ENCODE data around the gene CYB561D2. TPM values are rescaled to one million over a fixed set of nuclear protein-coding genes. Genes with fewer than 3 reads are reported as not detected.

The CYB561D2 gene
- total and polyA plus RNA-seq, 2 of the 13 experiments (the other 11 are each of a cell fraction or from before 2014, with no cell fraction given): 11.1 to 17.2 TPM

GRCh38 chr3:50324351-50325112, 26.1 kb upstream of the CYB561D2 start (continued):
- no peak for TF ChIP-seq POGK (CRISPR knock-in tag; conservative IDR thresholded peaks at IDR 0.05)
- TF ChIP-seq ZNF329 (CRISPR knock-in tag; IDR thresholded peaks at IDR 0.05; ENCODE audit: low read depth): no peak
- no peak for TF ChIP-seq ZNF549 (CRISPR knock-in tag; IDR thresholded peaks at IDR 0.05)
- TF ChIP-seq BRD4 (CRISPR knock-in tag; IDR thresholded peaks at IDR 0.05): no peak
- TF ChIP-seq LBX2 (CRISPR knock-in tag; IDR thresholded peaks at IDR 0.05; ENCODE audit: borderline replicate concordance): no peak
- TF ChIP-seq MLLT10 (CRISPR knock-in tag; IDR thresholded peaks at IDR 0.05): no peak
- TF ChIP-seq SMAD3 (CRISPR knock-in tag; IDR thresholded peaks at IDR 0.05): peak; percentile 76
- TF ChIP-seq ZNF777 (CRISPR knock-in tag; IDR thresholded peaks at IDR 0.05): no peak
- no peak for TF ChIP-seq E2F2 (CRISPR knock-in tag; IDR thresholded peaks at IDR 0.05; ENCODE audit: borderline replicate concordance)
- TF ChIP-seq KLF6 (CRISPR knock-in tag; IDR thresholded peaks at IDR 0.05): 0 out of 2 replicates have a peak, but pooled peaks have one; percentile 13
- TF ChIP-seq MAFF (IDR thresholded peaks at IDR 0.05; ENCODE audit: low read depth, low read length): no peak
- TF ChIP-seq ZMYM4 (CRISPR knock-in tag; IDR thresholded peaks at IDR 0.05): 0 out of 2 replicates have a peak, but pooled peaks have one; percentile 31
- TF ChIP-seq ZNF362 (CRISPR knock-in tag; IDR thresholded peaks at IDR 0.05; ENCODE audit: borderline replicate concordance): peak; percentile 47; the same call in 1 of the 2 replicates
- TF ChIP-seq ZFYVE20 (CRISPR knock-in tag; IDR thresholded peaks at IDR 0.05; ENCODE audit: borderline replicate concordance, low read depth): no peak
- no peak for TF ChIP-seq ZFP37 (CRISPR knock-in tag; IDR thresholded peaks at IDR 0.05; ENCODE audit: borderline replicate concordance)
- no peak for TF ChIP-seq ONECUT2 (CRISPR knock-in tag; IDR thresholded peaks at IDR 0.05)
- no peak for TF ChIP-seq CEBPG (CRISPR knock-in tag; IDR thresholded peaks at IDR 0.05)
- no peak for TF ChIP-seq SMARCC2 (IDR thresholded peaks at IDR 0.05)
- no peak for TF ChIP-seq GATA4 (IDR thresholded peaks at IDR 0.05; ENCODE audit: borderline replicate concordance, low read depth)
- TF ChIP-seq SAP130 (CRISPR knock-in tag; IDR thresholded peaks at IDR 0.05; ENCODE audit: low read depth): peak; percentile 69; the same call in 1 of the 2 replicates
- no peak for TF ChIP-seq NFE2L2 (IDR thresholded peaks at IDR 0.05; ENCODE audit: low read length)
- no peak for TF ChIP-seq ZNF512 (CRISPR knock-in tag; IDR thresholded peaks at IDR 0.05)
- TF ChIP-seq RAD51 (IDR thresholded peaks at IDR 0.05; ENCODE audit: borderline replicate concordance): no peak
- TF ChIP-seq ZNF10 (CRISPR knock-in tag; IDR thresholded peaks at IDR 0.05; ENCODE audit: borderline replicate concordance, low read depth): no peak
- no peak for TF ChIP-seq CENPBD1 (CRISPR knock-in tag; IDR thresholded peaks at IDR 0.05; ENCODE audit: borderline replicate concordance, low read depth)
